Measurements from ENCODE around the gene IQSEC2.

Gene IQSEC2

GRCh38 chrX:53242310-53242709, 39.1 kb downstream of the IQSEC2 start:
- no peak for TF ChIP-seq CTCF (IDR thresholded peaks at IDR 0.05)
- Histone ChIP-seq H3K9me3 (no peaks in the 10 kb centered on the region), H3K4me3 (ENCODE audit: low read depth in 1 of 2, low read length in 1 of 2) (no peak overlapping the region), H3K36me3 (no peaks in the 10 kb centered on the region), H3K4me1 (ENCODE audit: control insufficient read depth in 1 of 2, insufficient read depth in 1 of 2, low read depth in 1 of 2, low read length in 1 of 2) (no peaks in the 10 kb centered on the region), H3K27me3 (no peaks in the 10 kb centered on the region), H3K27ac (no peak overlapping the region)

- Histone ChIP-seq H3K9me3 (no peaks in the 10 kb centered on the region), H3K27ac (no peak overlapping the region)
Observed at GRCh38 chrX:53241558-53241957, 39.8 kb downstream of the IQSEC2 start.

GRCh38 chrX:53239474-53239873, 41.9 kb downstream of the IQSEC2 start:
- Histone ChIP-seq H3K27me3 (no peaks in the 10 kb centered on the region), H3K4me1 (ENCODE audit: control insufficient read depth in 1 of 2, insufficient read depth in 1 of 2, low read depth in 1 of 2, low read length in 1 of 2) (no peaks in the 10 kb centered on the region), H3K4me3 (ENCODE audit: low read depth in 1 of 2, low read length in 1 of 2) (no peak overlapping the region), H3K9me3 (no peaks in the 10 kb centered on the region), H3K27ac (no peak overlapping the region), H3K36me3 (no peaks in the 10 kb centered on the region)
- no peak for TF ChIP-seq CTCF (IDR thresholded peaks at IDR 0.05)

More at GRCh38 chrX:53241558-53241957, 39.8 kb downstream of the IQSEC2 start:
- no peaks in the 10 kb centered on the region for H3K36me3 ChIP-seq
- no peaks in the 10 kb centered on the region for H3K4me1 ChIP-seq (ENCODE audit: control insufficient read depth in 1 of 2, insufficient read depth in 1 of 2, low read depth in 1 of 2, low read length in 1 of 2)
- no peak overlapping the region for H3K4me3 ChIP-seq (ENCODE audit: low read depth in 1 of 2, low read length in 1 of 2)
- TF ChIP-seq CTCF (IDR thresholded peaks at IDR 0.05), result no peak
- no peaks in the 10 kb centered on the region for H3K27me3 ChIP-seq

- Histone ChIP-seq H3K27ac (no peak overlapping the region), H3K36me3 (no peaks in the 10 kb centered on the region), H3K4me1 (ENCODE audit: control insufficient read depth in 1 of 2, insufficient read depth in 1 of 2, low read depth in 1 of 2, low read length in 1 of 2) (no peaks in the 10 kb centered on the region), H3K4me3 (ENCODE audit: low read depth in 1 of 2, low read length in 1 of 2) (no peak overlapping the region), H3K27me3 (no peaks in the 10 kb centered on the region), H3K9me3 (no peaks in the 10 kb centered on the region)
- no peak for TF ChIP-seq CTCF (IDR thresholded peaks at IDR 0.05)
Observed at GRCh38 chrX:53237056-53237455, 44.3 kb downstream of the IQSEC2 start.

- Histone ChIP-seq H3K27ac (no peak overlapping the region), H3K9me3 (no peaks in the 10 kb centered on the region), H3K36me3 (no peaks in the 10 kb centered on the region), H3K4me3 (ENCODE audit: low read depth in 1 of 2, low read length in 1 of 2) (no peak overlapping the region), H3K4me1 (ENCODE audit: control insufficient read depth in 1 of 2, insufficient read depth in 1 of 2, low read depth in 1 of 2, low read length in 1 of 2) (no peaks in the 10 kb centered on the region), H3K27me3 (no peaks in the 10 kb centered on the region)
- no peak for TF ChIP-seq CTCF (IDR thresholded peaks at IDR 0.05)
Observed at GRCh38 chrX:53236025-53236679, 45.2 kb downstream of the IQSEC2 start.

Data from neutrophil (primary cell).